ENCODE results near the gene ACCSL.

The ACCSL gene

GRCh38 chr11:44065841-44066731, 18.3 kb downstream of the ACCSL start, which contains the start of gene ACCS:
Gene ACCS, plus strand, starts transcription at chr11:44066270. Its CDS starts 1,358 bp downstream, at chr11:44067628.
- DNase-seq = peak; percentile 89 to 90

- no peak for DNase-seq
Measured at GRCh38 chr11:44066732-44067141, 19.0 kb downstream of the ACCSL start.

GRCh38 chr11:44067266-44067665, 19.5 kb downstream of the ACCSL start:
- no peak for DNase-seq

- no peak for DNase-seq
Measured at GRCh38 chr11:44068180-44068579, 20.4 kb downstream of the ACCSL start.

- DNase-seq = no peak
Measured at GRCh38 chr11:44071157-44071556, 23.4 kb downstream of the ACCSL start.

GRCh38 chr11:44072757-44073658, 25.2 kb downstream of the ACCSL start:
- no peak for DNase-seq

GRCh38 chr11:44078794-44079193, 31.0 kb downstream of the ACCSL start:
- no peak for DNase-seq

- no peak for DNase-seq
Measured at GRCh38 chr11:44079376-44079775, 31.6 kb downstream of the ACCSL start.

GRCh38 chr11:44080951-44081350, 33.2 kb downstream of the ACCSL start:
- DNase-seq = no peak

- DNase-seq = no peak
Measured at GRCh38 chr11:44082645-44083044, 34.9 kb downstream of the ACCSL start.

GRCh38 chr11:44083433-44083832, 35.7 kb downstream of the ACCSL start:
- DNase-seq = no peak

- DNase-seq = no peak
Measured at GRCh38 chr11:44083906-44084305, 36.1 kb downstream of the ACCSL start.

GRCh38 chr11:44085330-44085729, 37.5 kb downstream of the ACCSL start:
- no peak for DNase-seq

- DNase-seq = no peak
Measured at GRCh38 chr11:44088377-44088776, 40.6 kb downstream of the ACCSL start.

- no peak for DNase-seq
Measured at GRCh38 chr11:44088871-44089270, 41.1 kb downstream of the ACCSL start.

GRCh38 chr11:44090539-44090938, 42.8 kb downstream of the ACCSL start:
- no peak for DNase-seq

- peak; percentile 73 to 82 for DNase-seq
Measured at GRCh38 chr11:44094260-44094868, 46.6 kb downstream of the ACCSL start.

GRCh38 chr11:44095506-44096359, 48.0 kb downstream of the ACCSL start, which contains the start of gene EXT2:
Gene EXT2, plus strand, starts transcription at chr11:44095678. Its CDS starts 12,035 bp downstream, at chr11:44107713.
- peak; percentile 86 to 88 for DNase-seq

- DNase-seq = no peak
Measured at GRCh38 chr11:44096360-44097185, 48.8 kb downstream of the ACCSL start.

GRCh38 chr11:44097821-44098220, 50.0 kb downstream of the ACCSL start:
- DNase-seq = no peak

GRCh38 chr11:44101098-44101497, 53.3 kb downstream of the ACCSL start:
- DNase-seq = no peak

All from CD4-positive, alpha-beta T cell treated with Interleukin-4 for 1 hour (primary cell).